SK-N-SH treated with all-trans-retinoic acid at 6 μM for 48 hours (cell line): ENCODE results near the gene NTM.

Experiments used
- ARNTL ChIP-seq: fragments of 450-650 bp; formaldehyde crosslinking; IDR thresholded peaks from 2 replicates; pipeline ENCODE4 v1.5.0; 2020; ENCODE audit warnings: low read depth, mild to moderate bottlenecking, moderate library complexity, borderline replicate concordance
- ISL1 ChIP-seq: fragments of 250-450 bp; sonication (Bioruptor Pico); IDR thresholded peaks from 2 replicates; pipeline ENCODE4 v2.1.2; 2022; ENCODE audit warnings: mild to moderate bottlenecking, moderate library complexity
- PATZ1 ChIP-seq: fragments of 250-450 bp; sonication (Bioruptor Pico); IDR thresholded peaks from 2 replicates; pipeline ENCODE4 v1.8.0; 2020; ENCODE audit warnings: mild to moderate bottlenecking, moderate library complexity, borderline replicate concordance
- TCF4 ChIP-seq: fragments of 250-450 bp; sonication (Bioruptor Pico); IDR thresholded peaks from 2 replicates; pipeline ENCODE4 v1.8.0; 2021; ENCODE audit warnings: mild to moderate bottlenecking, moderate library complexity, borderline replicate concordance
- ZC3H10 ChIP-seq: fragments of 250-450 bp; sonication (Bioruptor Pico); IDR thresholded peaks from 2 replicates; pipeline ENCODE4 v1.5.1; 2021; ENCODE audit warnings: mild to moderate bottlenecking, moderate library complexity
- ZFP30 ChIP-seq: fragments of 450-650 bp; formaldehyde crosslinking; IDR thresholded peaks from 2 replicates; pipeline ENCODE4 v1.5.0; 2022; ENCODE audit warnings: mild to moderate bottlenecking, moderate library complexity
- ZNF70 ChIP-seq: fragments of 450-650 bp; formaldehyde crosslinking; IDR thresholded peaks from 2 replicates; pipeline ENCODE4 v1.5.0; 2020; ENCODE audit warnings: mild to moderate bottlenecking, moderate library complexity
- ZNF8 ChIP-seq: fragments of 450-650 bp; formaldehyde crosslinking; IDR thresholded peaks from 2 replicates; pipeline ENCODE4 v1.5.0; 2020; ENCODE audit warnings: mild to moderate bottlenecking, moderate library complexity
- TF ChIP-seq, protein P1 (sequence below): fragments of 250-450 bp; sonication (Bioruptor Pico); IDR thresholded peaks from 2 replicates; pipeline ENCODE4 v1.8.0; 2021; ENCODE audit warnings: low read depth, mild to moderate bottlenecking, moderate library complexity, borderline replicate concordance
- TF ChIP-seq, protein P2 (sequence below): fragments of 250-450 bp; sonication (Bioruptor Pico); IDR thresholded peaks from 2 replicates; pipeline ENCODE4 v1.5.1; 2021; ENCODE audit warnings: mild to moderate bottlenecking, moderate library complexity

GRCh38 chr11:131849485-131849884 lies 479.1 kb downstream of the NTM start:
- TF ChIP-seq ZC3H10 (CRISPR knock-in tag) (no peak), ISL1 (no peak), ZNF70 (CRISPR knock-in tag) (no peak), ZNF8 (CRISPR knock-in tag) (no peak), PATZ1 (CRISPR knock-in tag) (no peak), ARNTL (no peak), ZFP30 (CRISPR knock-in tag) (no peak), TCF4 (CRISPR knock-in tag) (no peak)
- TF ChIP-seq, protein P1, sequence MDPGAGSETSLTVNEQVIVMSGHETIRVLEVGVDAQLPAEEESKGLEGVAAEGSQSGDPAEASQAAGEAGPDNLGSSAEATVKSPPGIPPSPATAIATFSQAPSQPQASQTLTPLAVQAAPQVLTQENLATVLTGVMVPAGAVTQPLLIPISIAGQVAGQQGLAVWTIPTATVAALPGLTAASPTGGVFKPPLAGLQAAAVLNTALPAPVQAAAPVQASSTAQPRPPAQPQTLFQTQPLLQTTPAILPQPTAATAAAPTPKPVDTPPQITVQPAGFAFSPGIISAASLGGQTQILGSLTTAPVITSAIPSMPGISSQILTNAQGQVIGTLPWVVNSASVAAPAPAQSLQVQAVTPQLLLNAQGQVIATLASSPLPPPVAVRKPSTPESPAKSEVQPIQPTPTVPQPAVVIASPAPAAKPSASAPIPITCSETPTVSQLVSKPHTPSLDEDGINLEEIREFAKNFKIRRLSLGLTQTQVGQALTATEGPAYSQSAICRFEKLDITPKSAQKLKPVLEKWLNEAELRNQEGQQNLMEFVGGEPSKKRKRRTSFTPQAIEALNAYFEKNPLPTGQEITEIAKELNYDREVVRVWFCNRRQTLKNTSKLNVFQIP, result no peak
- TF ChIP-seq, protein P2, sequence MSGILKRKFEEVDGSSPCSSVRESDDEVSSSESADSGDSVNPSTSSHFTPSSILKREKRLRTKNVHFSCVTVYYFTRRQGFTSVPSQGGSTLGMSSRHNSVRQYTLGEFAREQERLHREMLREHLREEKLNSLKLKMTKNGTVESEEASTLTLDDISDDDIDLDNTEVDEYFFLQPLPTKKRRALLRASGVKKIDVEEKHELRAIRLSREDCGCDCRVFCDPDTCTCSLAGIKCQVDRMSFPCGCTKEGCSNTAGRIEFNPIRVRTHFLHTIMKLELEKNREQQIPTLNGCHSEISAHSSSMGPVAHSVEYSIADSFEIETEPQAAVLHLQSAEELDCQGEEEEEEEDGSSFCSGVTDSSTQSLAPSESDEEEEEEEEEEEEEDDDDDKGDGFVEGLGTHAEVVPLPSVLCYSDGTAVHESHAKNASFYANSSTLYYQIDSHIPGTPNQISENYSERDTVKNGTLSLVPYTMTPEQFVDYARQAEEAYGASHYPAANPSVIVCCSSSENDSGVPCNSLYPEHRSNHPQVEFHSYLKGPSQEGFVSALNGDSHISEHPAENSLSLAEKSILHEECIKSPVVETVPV (CRISPR knock-in tag), result no peak
